HCT116 (cell line): ENCODE measurements around the gene TJP2. TPM values are rescaled to one million over a fixed set of nuclear protein-coding genes. Genes with fewer than 3 reads are reported as not detected.

Experiments
- ATAC-seq: fragments of 200-7000 bp; cut with Tn5 transposase; 2 replicates; pipeline ENCODE4 v1.9.1; 2020; ENCODE audit warnings: mild to moderate bottlenecking, moderate library complexity
- BruUV-seq: library from RNA; stranded (reverse); fragments of 400-500 nt; replicated peaks from 2 replicates; lab custom pipeline; 2021; lab: Mats Ljungman, UMichigan
- CTCF ChIA-PET: fragments of 300-600 bp; sonication (Branson Sonifier 250); formaldehyde crosslinking; loops from one replicate; lab custom pipeline; 2021; ENCODE audit warnings: antibody characterized with exemption; lab: Charles Lee
- POLR2A ChIA-PET: fragments of 300-600, 350-600 bp; sonication (Branson Sonifier 250); formaldehyde crosslinking; loops from one replicate; lab custom pipeline; 2021; ENCODE audit warnings: antibody characterized with exemption; lab: Charles Lee
- RAD21 ChIA-PET, 2 experiments: fragments of 300-600 bp; sonication (Branson Sonifier 250); formaldehyde crosslinking; loops; one replicate each; lab custom pipeline; 2023; ENCODE audit warnings: low total read pairs in 2 of 2; ENCODE audit not compliant: uncharacterized antibody in 2 of 2, unreplicated experiment in 2 of 2, low non-redundant PET in 1 of 2; lab: Charles Lee
- DNase-seq: peaks from one replicate; pipeline ENCODE4 v3.0.0-alpha.2; 2010; ENCODE audit warnings: low read depth, low spot score
- H2AFZ ChIP-seq: fragments of 200-600 bp; shearing (Covaris generic), sonication (generic); 2 replicates; pipeline ENCODE4 v1.6.1; 2017; ENCODE audit warnings: low read depth, mixed run types, mixed read lengths, antibody characterized with exemption, low read length; ENCODE audit not compliant: poor library complexity, severe bottlenecking
- H3K27ac ChIP-seq: 2 replicates; pipeline ENCODE4 v1.5.1; 2012; ENCODE audit warnings: low read depth, low read length
- H3K27me3 ChIP-seq: fragments of 200-600 bp; sonication (generic); 2 replicates; pipeline ENCODE4 v1.6.1; 2016; ENCODE audit warnings: mixed run types, low read length, mixed read lengths; ENCODE audit not compliant: insufficient read depth
- H3K36me3 ChIP-seq, 2 experiments: fragments of 200-500 bp in 1 of 2; fragments of 200-600 bp in 1 of 2; sonication (Bioruptor generic) in 1 of 2; sonication (generic) in 1 of 2; 2 replicates each; pipeline versions ENCODE4 v1.5.1 to v1.6.1; 2014 to 2016; ENCODE audit warnings: low read length in 2 of 2, inconsistent platforms in 1 of 2, mixed read lengths in 1 of 2, mixed run types in 1 of 2; ENCODE audit not compliant: insufficient read depth in 2 of 2, control insufficient read depth in 1 of 2
- H3K4me1 ChIP-seq, 2 experiments: fragments of 200-600 bp in 1 of 2; sonication (generic) in 1 of 2; 2 replicates each; pipeline versions ENCODE4 v1.5.1 to v1.6.1; 2012 to 2017; ENCODE audit warnings: low read length in 2 of 2, inconsistent platforms in 1 of 2, mild to moderate bottlenecking in 1 of 2, mixed read lengths in 1 of 2, mixed run types in 1 of 2, moderate library complexity in 1 of 2; ENCODE audit not compliant: insufficient read depth in 2 of 2, control insufficient read depth in 1 of 2
- H3K4me2 ChIP-seq: fragments of 200-600 bp; sonication (generic); 2 replicates; pipeline ENCODE4 v1.6.1; 2017; ENCODE audit warnings: mixed run types, low read length, mixed read lengths
- H3K4me3 ChIP-seq, 2 experiments: fragments of 200-600 bp in 1 of 2; sonication (generic) in 1 of 2; replicated peaks in 1 of 2; 2 replicates each; pipeline ENCODE4 v1.5.1; 2011 to 2016; ENCODE audit warnings: low read length in 2 of 2, control low read depth in 1 of 2, low read depth in 1 of 2, mild to moderate bottlenecking in 1 of 2, mixed read lengths in 1 of 2, mixed run types in 1 of 2
- H3K79me2 ChIP-seq: fragments of 200-600 bp; sonication (generic); 2 replicates; pipeline ENCODE4 v1.6.1; 2017; ENCODE audit warnings: mild to moderate bottlenecking, mixed run types, low read length, moderate library complexity, mixed read lengths; ENCODE audit not compliant: insufficient read depth
- H3K9ac ChIP-seq: fragments of 200-600 bp; sonication (generic); 2 replicates; pipeline ENCODE4 v1.6.1; 2016; ENCODE audit warnings: low read length, mixed read lengths
- H3K9me2 ChIP-seq: fragments of 200-600 bp; sonication (generic), shearing (Covaris generic); 2 replicates; pipeline ENCODE4 v1.6.1; 2017; ENCODE audit warnings: mixed run types, mild to moderate bottlenecking, moderate library complexity; ENCODE audit not compliant: insufficient read depth
- H3K9me3 ChIP-seq, 2 experiments: fragments of 200-500 bp in 1 of 2; fragments of 200-600 bp in 1 of 2; sonication (Bioruptor generic) in 1 of 2; sonication (generic) in 1 of 2; 2 replicates each; pipeline ENCODE4 v1.6.1; 2014 to 2017; ENCODE audit warnings: low read length in 2 of 2, mixed read lengths in 2 of 2, inconsistent platforms in 1 of 2, low read depth in 1 of 2, mild to moderate bottlenecking in 1 of 2, mixed run types in 1 of 2, moderate library complexity in 1 of 2; ENCODE audit not compliant: control insufficient read depth in 1 of 2, insufficient read depth in 1 of 2
- H4K20me1 ChIP-seq: fragments of 200-600 bp; sonication (generic), shearing (Covaris generic); 2 replicates; pipeline ENCODE4 v1.6.1; 2017; ENCODE audit warnings: mixed run types, mild to moderate bottlenecking, moderate library complexity; ENCODE audit not compliant: insufficient read depth
- CBX3 ChIP-seq: IDR thresholded peaks from 2 replicates; pipeline ENCODE4 v1.6.1; 2012; ENCODE audit warnings: low read depth
- CTCF ChIP-seq, 3 experiments: fragments of 200-600 bp in 1 of 3; sonication (generic) in 1 of 3; IDR thresholded peaks in 2 of 3; conservative IDR thresholded peaks in 1 of 3; 2 replicates each; pipeline ENCODE4 v1.5.1; 2012 to 2017; ENCODE audit warnings: low read depth in 2 of 3, low read length in 2 of 3, antibody characterized with exemption in 1 of 3, borderline replicate concordance in 1 of 3, control low read depth in 1 of 3, mild to moderate bottlenecking in 1 of 3, mixed read lengths in 1 of 3, mixed run types in 1 of 3, moderate library complexity in 1 of 3; ENCODE audit not compliant: insufficient read depth in 1 of 3
- EGR1 ChIP-seq: IDR thresholded peaks from 2 replicates; pipeline ENCODE4 v1.6.1; 2012; ENCODE audit warnings: low read depth
- FOSL1 ChIP-seq: IDR thresholded peaks from 2 replicates; pipeline ENCODE4 v1.6.1; 2012; ENCODE audit warnings: low read depth
- JUND ChIP-seq: IDR thresholded peaks from 2 replicates; pipeline ENCODE4 v1.6.1; 2012
- MAX ChIP-seq: IDR thresholded peaks from 2 replicates; pipeline ENCODE4 v1.6.1; 2012
- POLR2A ChIP-seq: IDR thresholded peaks from 2 replicates; pipeline ENCODE4 v1.7.0; 2011; ENCODE audit warnings: borderline replicate concordance; ENCODE audit not compliant: insufficient read depth, insufficient read length; ENCODE audit errors: extremely low read depth
- RAD21 ChIP-seq: IDR thresholded peaks from 2 replicates; pipeline ENCODE4 v1.6.1; 2012; ENCODE audit warnings: low read depth, mild to moderate bottlenecking
- REST ChIP-seq: IDR thresholded peaks from 2 replicates; pipeline ENCODE4 v1.6.1; 2012; ENCODE audit warnings: low read depth
- SIN3A ChIP-seq: IDR thresholded peaks from 2 replicates; pipeline ENCODE4 v1.6.1; 2012; ENCODE audit warnings: low read depth
- SRF ChIP-seq: IDR thresholded peaks from 2 replicates; pipeline ENCODE4 v1.6.1; 2012; ENCODE audit warnings: low read depth
- TCF7L2 ChIP-seq: IDR thresholded peaks from 2 replicates; pipeline ENCODE4 v1.7.0; 2011; ENCODE audit warnings: borderline replicate concordance, inconsistent platforms; ENCODE audit not compliant: insufficient read depth, insufficient read length; ENCODE audit errors: extremely low read depth
- YY1 ChIP-seq: IDR thresholded peaks from 2 replicates; pipeline ENCODE4 v1.6.1; 2011; ENCODE audit warnings: low read length, low read depth, moderate library complexity, mild to moderate bottlenecking; ENCODE audit not compliant: insufficient replicate concordance; ENCODE audit errors: extremely low read depth
- ZBTB33 ChIP-seq: IDR thresholded peaks from 2 replicates; pipeline ENCODE4 v1.6.1; 2011; ENCODE audit warnings: mild to moderate bottlenecking, low read length, moderate library complexity; ENCODE audit not compliant: insufficient replicate concordance; ENCODE audit errors: extremely low read depth
- ZFX ChIP-seq: fragments of 450-650 bp; IDR thresholded peaks from 2 replicates; pipeline ENCODE4 v1.6.1; 2017
- ZNF274 ChIP-seq: fragments of 200-500 bp; sonication (Bioruptor generic); IDR thresholded peaks from 2 replicates; pipeline ENCODE4 v1.6.1; 2014; ENCODE audit warnings: mild to moderate bottlenecking, low read depth, low read length, inconsistent platforms
- intact Hi-C: fragments of 100-400 bp; cut with micrococcal nuclease; formaldehyde crosslinking; loops from 2 replicates; pipeline ENCODE4 v1.10.0; 2022
- total RNA-seq: library from RNA; stranded (reverse); gene quantifications from one replicate; pipeline ENCODE4 v1.2.1, GENCODE V29; 2021; ENCODE audit not compliant: unreplicated experiment

TJP2 gene
- total RNA-seq, 1 experiment from 2014 or later = 39.7 TPM

- Histone ChIP-seq H3K4me2 (no peak overlapping the region), H2AFZ (no peak overlapping the region), H3K9ac (no peak overlapping the region), H3K27ac (no peak overlapping the region), H3K9me2 (no peaks in the 10 kb centered on the region), H3K79me2 (no peaks in the 10 kb centered on the region), H3K27me3 (no peaks in the 10 kb centered on the region), H3K36me3 (no peaks in the 10 kb centered on the region), H3K4me1 (no peaks in the 10 kb centered on the region), H4K20me1 (no peaks in the 10 kb centered on the region), H3K9me3 (peaks cover 0 to 6% of the 10 kb centered on the region in 2 experiments; a peak in 2 of 4 replicates), H3K4me3 (no peak overlapping the region)
- DNase-seq (no peak), ATAC-seq (no peak)
- RAD21 ChIA-PET = no interaction called here
- CTCF ChIA-PET = interaction anchor here (0.6 kb wide), 1 partner anchor 16 kb away, joined by 4 read pairs; no protein-coding TSS in a partner anchor
- no TSS peak for BruUV-seq
- POLR2A ChIA-PET = no interaction called here
- TF ChIP-seq POLR2A (no peak), YY1 (no peak), RAD21 (no peak), CBX3 (no peak), CTCF (IDR thresholded peaks at IDR 0.05 in 2 of 3, conservative IDR thresholded peaks at IDR 0.05 in 1 of 3; ENCODE audit: borderline replicate concordance in 1 of 3, insufficient read depth in 1 of 3, low read depth in 2 of 3, low read length in 2 of 3) (no peak), TCF7L2 (no peak), EGR1 (no peak), MAX (no peak), ZNF274 (no peak), ZBTB33 (no peak), SRF (no peak), SIN3A (no peak), ZFX (no peak), JUND (no peak), REST (no peak), FOSL1 (no peak)
- intact Hi-C loops = no loop called here
Observed at GRCh38 chr9:69308206-69308931, 134.3 kb downstream of the TJP2 start.
